Ascending aorta (tissue), 2 donors: ENCODE data around the gene ATP6V0A1. TPM values are rescaled to one million over a fixed set of nuclear protein-coding genes. Genes with fewer than 3 reads are reported as not detected.

ENCODE experiments used
- DNase-seq, 2 donors: peaks; one replicate each; pipeline ENCODE4 v3.0.0-alpha.2; 2019; ENCODE audit warnings: low spot score in 2 of 2
- H3K27ac ChIP-seq, 2 donors: fragments of 200-600 bp; sonication (generic); one replicate each; pipeline ENCODE4 v1.5.1; 2016 to 2017; ENCODE audit warnings: mild to moderate bottlenecking in 1 of 2
- H3K27me3 ChIP-seq: fragments of 200-600 bp; sonication (generic); one replicate; pipeline ENCODE4 v1.5.1; 2017
- H3K36me3 ChIP-seq, 2 donors: fragments of 200-600 bp; sonication (generic); one replicate each; pipeline ENCODE4 v1.5.1; 2016
- H3K4me1 ChIP-seq, 2 donors: fragments of 200-600 bp; sonication (generic); one replicate each; pipeline ENCODE4 v1.5.1; 2016 to 2017; ENCODE audit warnings: mild to moderate bottlenecking in 1 of 2
- H3K4me3 ChIP-seq, 2 donors: fragments of 200-600 bp; sonication (generic); one replicate each; pipeline ENCODE4 v1.5.1; 2016 to 2017; ENCODE audit warnings: mild to moderate bottlenecking in 1 of 2
- H3K9me3 ChIP-seq, 2 donors: fragments of 200-600 bp; sonication (generic); one replicate each; pipeline ENCODE4 v1.5.1; 2016
- CTCF ChIP-seq, 3 experiments: fragments of 200-600 bp in 2 of 3; fragments of 450-650 bp in 1 of 3; sonication (generic) in 2 of 3; IDR thresholded peaks; one replicate each; pipeline ENCODE4 v1.5.1; 2016 to 2019; ENCODE audit warnings: antibody characterized with exemption in 3 of 3, mild to moderate bottlenecking in 1 of 3, moderate library complexity in 1 of 3
- intact Hi-C: fragments of 100-400 bp; cut with DNase I; formaldehyde crosslinking; loops from one replicate; pipeline ENCODE4 v1.15.1; 2023
- total RNA-seq: library from RNA; depleted of rRNA; stranded (reverse); fragments of >200 nt; gene quantifications from one replicate; pipeline ENCODE4 v1.1.0, GENCODE V29; 2016

Gene ATP6V0A1
- total RNA-seq, 1 donor from 2014 or later = 59.0 TPM

GRCh38 chr17:42522263-42522790, 63.6 kb downstream of the ATP6V0A1 start:
- peak overlapping the region in 1 of 2 donors; percentile 3 for H3K4me3 ChIP-seq
- H3K27ac ChIP-seq = peak overlapping the region; percentile 96 to 97
- TF ChIP-seq CTCF (IDR thresholded peaks at IDR 0.05) = no peak
- no peaks in the 10 kb centered on the region for H3K36me3 ChIP-seq
- no peaks in the 10 kb centered on the region for H3K27me3 ChIP-seq
- DNase-seq = no peak
- H3K4me1 ChIP-seq = peaks cover 59 to 86% of the 10 kb centered on the region in 2 donors
- intact Hi-C loops = no loop called here
- no peaks in the 10 kb centered on the region for H3K9me3 ChIP-seq

- no peaks in the 10 kb centered on the region for H3K27me3 ChIP-seq
- H3K36me3 ChIP-seq = no peaks in the 10 kb centered on the region
- no peak for DNase-seq
- no peak for TF ChIP-seq CTCF (IDR thresholded peaks at IDR 0.05)
- peaks cover 55 to 81% of the 10 kb centered on the region in 2 donors for H3K4me1 ChIP-seq
- H3K9me3 ChIP-seq = no peaks in the 10 kb centered on the region
- peak overlapping the region; percentile 96 to 97 for H3K27ac ChIP-seq
- no peak overlapping the region for H3K4me3 ChIP-seq
- intact Hi-C loops = no loop called here
These were observed 64.2 kb downstream of the ATP6V0A1 start for GRCh38 chr17:42522798-42523278.

- H3K27ac ChIP-seq = peak overlapping the region; percentile 96 to 97
- H3K4me3 ChIP-seq = no peak overlapping the region
- peaks cover 35 to 67% of the 10 kb centered on the region in 2 donors for H3K4me1 ChIP-seq
- TF ChIP-seq CTCF (IDR thresholded peaks at IDR 0.05) = no peak
- no peaks in the 10 kb centered on the region for H3K36me3 ChIP-seq
- no peak for DNase-seq
- intact Hi-C loops = no loop called here
- H3K9me3 ChIP-seq = no peaks in the 10 kb centered on the region
- H3K27me3 ChIP-seq = no peaks in the 10 kb centered on the region
These were observed 66.5 kb downstream of the ATP6V0A1 start for GRCh38 chr17:42525221-42525620.

GRCh38 chr17:42526031-42526444, 67.4 kb downstream of the ATP6V0A1 start:
- intact Hi-C loops = no loop called here

GRCh38 chr17:42527932-42528331, 69.3 kb downstream of the ATP6V0A1 start:
- no peak overlapping the region for H3K4me3 ChIP-seq
- H3K9me3 ChIP-seq = no peaks in the 10 kb centered on the region
- H3K36me3 ChIP-seq = no peaks in the 10 kb centered on the region
- no peaks in the 10 kb centered on the region for H3K27me3 ChIP-seq
- no peak overlapping the region for H3K27ac ChIP-seq
- H3K4me1 ChIP-seq = peaks cover 10 to 53% of the 10 kb centered on the region in 2 donors
- TF ChIP-seq CTCF (IDR thresholded peaks at IDR 0.05) = no peak
- intact Hi-C loops = no loop called here
- no peak for DNase-seq

More at GRCh38 chr17:42526031-42526444, 67.4 kb downstream of the ATP6V0A1 start:
- Histone ChIP-seq H3K36me3 (no peaks in the 10 kb centered on the region), H3K27ac (peak overlapping the region; percentile 96 to 97), H3K4me1 (peaks cover 29 to 64% of the 10 kb centered on the region in 2 donors), H3K4me3 (no peak overlapping the region), H3K9me3 (no peaks in the 10 kb centered on the region), H3K27me3 (no peaks in the 10 kb centered on the region)
- no peak for TF ChIP-seq CTCF (IDR thresholded peaks at IDR 0.05)
- no peak for DNase-seq
